ENCODE data around the gene DCDC2.
"Not testable (repeated sequence)": the region's sequence is repeated elsewhere in the genome, so short reads cannot be mapped to it uniquely, and the experiment has no call there.

Gene DCDC2

DNA sequence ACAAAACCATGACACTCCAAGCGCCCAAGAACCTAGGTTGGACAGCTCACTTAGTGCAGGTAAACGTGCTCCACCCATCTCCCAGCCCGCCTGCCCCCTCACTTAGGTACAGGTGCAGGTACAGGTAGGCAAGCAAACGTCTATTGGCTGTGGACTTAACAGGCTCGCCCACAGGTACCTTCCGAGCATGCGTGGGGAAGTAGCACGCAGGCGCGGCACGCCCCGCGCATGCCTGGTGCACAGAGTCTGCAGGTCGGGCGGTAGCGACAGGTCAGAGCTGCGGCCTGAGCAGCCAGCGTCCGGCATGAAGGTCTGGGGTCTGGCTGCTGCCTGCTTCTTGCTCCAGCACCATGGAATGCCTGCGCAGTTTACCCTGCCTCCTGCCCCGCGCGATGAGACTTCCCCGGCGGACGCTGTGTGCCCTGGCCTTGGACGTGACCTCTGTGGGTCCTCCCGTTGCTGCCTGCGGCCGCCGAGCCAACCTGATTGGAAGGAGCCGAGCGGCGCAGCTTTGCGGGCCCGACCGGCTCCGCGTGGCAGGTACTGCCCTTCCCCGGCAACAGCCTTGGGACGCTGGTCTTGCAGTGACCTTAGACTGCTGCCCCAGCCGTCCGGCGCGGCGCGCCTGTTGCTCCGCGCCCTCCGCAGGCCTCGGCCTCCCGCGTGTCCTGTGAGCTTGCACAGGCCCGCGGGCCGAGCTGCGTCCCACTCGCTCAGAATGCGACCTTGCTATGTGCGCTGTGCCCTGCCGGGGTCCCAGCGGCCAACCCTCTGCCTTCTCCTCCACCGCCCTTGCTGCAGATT, 45.0 kb upstream of the DCDC2 start, which contains the start of gene MRS2:
Gene MRS2, plus strand, starts transcription at position 240 of the 804 bp plus-strand sequence. Its CDS starts 111 bp downstream, at position 351.
- Histone ChIP-seq H4K20me1 (ENCODE audit: insufficient read depth) (no peaks in the 10 kb centered on the region), H3K9ac (peak within 1 kb of the TSS; percentile 75), H2AFZ (ENCODE audit: low read depth) (peak within 1 kb of the TSS; percentile 93), H3K79me2 (ENCODE audit: insufficient read depth, low read depth) (peaks cover 20% of the 10 kb centered on the region), H3K27ac (peak within 1 kb of the TSS; percentile 24; the same call in 1 of the 2 replicates), H3K27me3 (ENCODE audit: insufficient read depth, low read depth) (no peaks in the 10 kb centered on the region), H3K4me1 (ENCODE audit: low read depth, poor library complexity, severe bottlenecking) (peaks cover 22% of the 10 kb centered on the region), H3K36me3 (ENCODE audit: insufficient read depth) (no peaks in the 10 kb centered on the region), H3K4me3 (IDR thresholded peaks at IDR 0.05; ENCODE audit: insufficient read depth, low read depth, low read length) (peak within 1 kb of the TSS; percentile 57), H3K4me2 (peak within 1 kb of the TSS; percentile 99)
- TF ChIP-seq, protein P1, sequence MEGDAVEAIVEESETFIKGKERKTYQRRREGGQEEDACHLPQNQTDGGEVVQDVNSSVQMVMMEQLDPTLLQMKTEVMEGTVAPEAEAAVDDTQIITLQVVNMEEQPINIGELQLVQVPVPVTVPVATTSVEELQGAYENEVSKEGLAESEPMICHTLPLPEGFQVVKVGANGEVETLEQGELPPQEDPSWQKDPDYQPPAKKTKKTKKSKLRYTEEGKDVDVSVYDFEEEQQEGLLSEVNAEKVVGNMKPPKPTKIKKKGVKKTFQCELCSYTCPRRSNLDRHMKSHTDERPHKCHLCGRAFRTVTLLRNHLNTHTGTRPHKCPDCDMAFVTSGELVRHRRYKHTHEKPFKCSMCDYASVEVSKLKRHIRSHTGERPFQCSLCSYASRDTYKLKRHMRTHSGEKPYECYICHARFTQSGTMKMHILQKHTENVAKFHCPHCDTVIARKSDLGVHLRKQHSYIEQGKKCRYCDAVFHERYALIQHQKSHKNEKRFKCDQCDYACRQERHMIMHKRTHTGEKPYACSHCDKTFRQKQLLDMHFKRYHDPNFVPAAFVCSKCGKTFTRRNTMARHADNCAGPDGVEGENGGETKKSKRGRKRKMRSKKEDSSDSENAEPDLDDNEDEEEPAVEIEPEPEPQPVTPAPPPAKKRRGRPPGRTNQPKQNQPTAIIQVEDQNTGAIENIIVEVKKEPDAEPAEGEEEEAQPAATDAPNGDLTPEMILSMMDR (conservative IDR thresholded peaks at IDR 0.05; ENCODE audit: low read depth, low read length): no peak

DNA sequence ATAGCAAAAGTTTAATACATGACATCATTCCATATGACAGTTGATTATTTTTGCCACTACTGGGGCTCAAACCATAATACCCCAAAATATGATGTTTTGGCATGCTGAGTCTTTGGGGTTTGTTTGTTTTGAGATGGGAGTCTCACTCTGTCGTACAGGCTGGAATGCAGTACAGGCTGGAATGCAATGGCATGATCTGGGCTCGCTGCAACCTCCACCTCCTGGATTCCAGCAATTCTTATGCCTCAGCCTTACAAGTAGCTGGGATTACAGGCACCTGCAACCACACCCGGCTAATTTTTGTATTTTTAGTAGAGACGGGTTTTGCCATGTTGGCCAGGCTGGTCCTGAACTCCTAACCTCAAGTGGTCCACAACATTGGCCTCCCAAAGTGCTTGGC, 43.6 kb upstream of the DCDC2 start:
- Histone ChIP-seq H3K9ac (no peak overlapping the region), H3K4me2 (no peak overlapping the region), H2AFZ (ENCODE audit: low read depth) (no peak overlapping the region; the same call in 1 of the 2 replicates), H3K36me3 (ENCODE audit: insufficient read depth) (no peaks in the 10 kb centered on the region), H3K27ac (no peak overlapping the region), H4K20me1 (ENCODE audit: insufficient read depth) (no peaks in the 10 kb centered on the region), H3K27me3 (ENCODE audit: insufficient read depth, low read depth) (no peaks in the 10 kb centered on the region), H3K4me1 (ENCODE audit: low read depth, poor library complexity, severe bottlenecking) (peaks cover 13% of the 10 kb centered on the region), H3K79me2 (ENCODE audit: insufficient read depth, low read depth) (peaks cover 20% of the 10 kb centered on the region), H3K4me3 (IDR thresholded peaks at IDR 0.05; ENCODE audit: insufficient read depth, low read depth, low read length) (no peak overlapping the region)
- TF ChIP-seq, protein P1 (conservative IDR thresholded peaks at IDR 0.05; ENCODE audit: low read depth, low read length): no peak

DNA sequence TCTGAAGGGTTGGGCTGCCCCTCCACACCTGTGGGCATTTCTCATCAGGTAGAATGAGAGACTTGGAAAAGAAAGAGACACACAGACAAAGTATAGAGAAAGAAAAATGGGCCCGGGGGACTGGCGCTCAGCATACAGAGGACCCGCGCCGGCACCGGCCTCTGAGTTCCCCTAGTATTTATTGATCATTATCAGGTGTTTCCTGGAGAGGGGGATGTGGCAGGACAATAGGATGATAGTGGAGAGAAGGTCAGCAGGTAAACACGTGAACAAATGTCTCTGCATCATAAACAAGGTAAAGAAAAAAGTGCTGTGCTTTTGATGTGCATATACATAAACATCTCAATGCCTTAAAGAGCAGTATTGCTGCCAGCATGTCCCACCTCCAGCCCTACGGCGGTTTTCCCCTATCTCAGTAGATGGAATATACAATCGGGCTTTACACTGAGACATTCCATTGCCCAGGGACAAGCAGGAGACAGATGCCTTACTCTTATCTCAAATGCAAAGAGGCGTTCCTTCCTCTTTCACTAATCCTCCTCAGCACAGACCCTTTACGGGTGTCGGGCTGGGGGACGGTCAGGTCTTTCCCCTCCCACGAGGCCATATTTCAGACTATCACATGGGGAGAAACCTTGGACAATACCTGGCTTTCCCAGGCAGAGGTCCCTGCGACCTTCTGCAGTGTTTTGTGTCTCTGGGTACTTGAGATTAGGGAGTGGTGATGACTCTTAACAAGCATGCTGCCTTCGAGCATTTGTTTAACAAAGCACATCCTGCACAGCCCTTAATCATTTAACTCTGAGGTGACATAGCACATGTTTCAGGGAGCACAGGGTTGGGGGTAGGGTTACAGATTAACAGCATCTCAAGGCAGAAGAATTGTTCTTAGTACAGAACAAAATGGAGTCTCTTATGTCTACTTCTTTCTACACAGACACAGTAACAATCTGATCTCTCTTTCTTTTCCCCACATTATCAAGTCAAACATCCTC, 42.5 kb upstream of the DCDC2 start:
- H2AFZ ChIP-seq (ENCODE audit: low read depth); H3K9ac ChIP-seq; H3K36me3 ChIP-seq (ENCODE audit: insufficient read depth); H3K27ac ChIP-seq; H3K4me2 ChIP-seq; H3K4me3 ChIP-seq (IDR thresholded peaks at IDR 0.05; ENCODE audit: insufficient read depth, low read depth, low read length); H4K20me1 ChIP-seq (ENCODE audit: insufficient read depth); H3K27me3 ChIP-seq (ENCODE audit: insufficient read depth, low read depth): not testable (repeated sequence)
- Histone ChIP-seq H3K4me1 (ENCODE audit: low read depth, poor library complexity, severe bottlenecking) (peaks cover 13% of the 10 kb centered on the region), H3K79me2 (ENCODE audit: insufficient read depth, low read depth) (peaks cover 20% of the 10 kb centered on the region)

DNA sequence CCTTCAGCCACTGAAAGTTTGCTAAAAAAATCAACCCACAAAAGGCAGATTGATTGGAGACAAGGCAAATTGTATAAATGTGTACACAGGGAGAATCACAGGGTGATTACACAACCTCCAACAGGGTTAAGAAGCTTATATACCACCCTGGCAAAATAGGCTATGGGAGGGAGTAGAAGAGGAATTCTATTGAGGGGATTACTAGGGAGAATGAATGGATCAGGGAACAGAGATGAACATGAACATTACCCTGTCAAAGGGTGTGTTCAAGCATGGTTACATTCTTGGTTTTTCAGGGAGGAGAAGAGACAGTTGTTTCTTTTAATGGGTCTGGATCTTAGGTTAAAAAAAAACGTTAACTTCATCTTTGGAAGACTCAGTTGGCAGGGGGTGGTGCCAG, 39.8 kb upstream of the DCDC2 start:
- Histone ChIP-seq H3K4me1 (ENCODE audit: low read depth, poor library complexity, severe bottlenecking) (peaks cover 6% of the 10 kb centered on the region), H3K27me3 (ENCODE audit: insufficient read depth, low read depth) (no peaks in the 10 kb centered on the region), H4K20me1 (ENCODE audit: insufficient read depth) (no peaks in the 10 kb centered on the region), H3K4me3 (IDR thresholded peaks at IDR 0.05; ENCODE audit: insufficient read depth, low read depth, low read length) (no peak overlapping the region), H3K4me2 (no peak overlapping the region), H2AFZ (ENCODE audit: low read depth) (no peak overlapping the region), H3K79me2 (ENCODE audit: insufficient read depth, low read depth) (no peaks in the 10 kb centered on the region), H3K27ac (no peak overlapping the region), H3K36me3 (ENCODE audit: insufficient read depth) (no peaks in the 10 kb centered on the region), H3K9ac (no peak overlapping the region)
- TF ChIP-seq, protein P1 (conservative IDR thresholded peaks at IDR 0.05; ENCODE audit: low read depth, low read length): no peak

Data from KMS-11 (cell line).